DOHH2 (cell line): Measurements from ENCODE around the gene BEST2.
"Not testable (repeated sequence)": the region's sequence is repeated elsewhere in the genome, so short reads cannot be mapped to it uniquely, and the experiment has no call there.

Experiments
- H3F3A ChIP-seq: fragments of 200-600 bp; sonication (generic), shearing (Covaris generic); 2 replicates; pipeline ENCODE4 v1.6.0; 2016; ENCODE audit warnings: antibody characterized with exemption, mild to moderate bottlenecking; ENCODE audit not compliant: control insufficient read depth, insufficient read depth
- H3K27ac ChIP-seq: fragments of 200-600 bp; sonication (generic); 2 replicates; pipeline ENCODE4 v1.5.1; 2014; ENCODE audit warnings: low read depth, mild to moderate bottlenecking, low read length, moderate library complexity
- H3K27me3 ChIP-seq: fragments of 200-600 bp; sonication (generic); 2 replicates; pipeline ENCODE4 v1.6.1; 2014; ENCODE audit warnings: mild to moderate bottlenecking, low read length, mixed read lengths; ENCODE audit not compliant: control insufficient read depth
- H3K36me3 ChIP-seq: fragments of 200-600 bp; sonication (generic); 2 replicates; pipeline ENCODE4 v1.6.1; 2014; ENCODE audit warnings: mild to moderate bottlenecking, low read length, moderate library complexity, mixed read lengths; ENCODE audit not compliant: control insufficient read depth
- H3K4me1 ChIP-seq: fragments of 200-600 bp; sonication (generic); 2 replicates; pipeline ENCODE4 v1.6.1; 2014; ENCODE audit warnings: mild to moderate bottlenecking, low read length, mixed read lengths; ENCODE audit not compliant: control insufficient read depth
- H3K4me2 ChIP-seq: fragments of 200-600 bp; sonication (generic); 2 replicates; pipeline ENCODE4 v1.6.0; 2014; ENCODE audit warnings: mild to moderate bottlenecking, low read length, moderate library complexity
- H3K4me3 ChIP-seq: fragments of 200-600 bp; sonication (generic); 2 replicates; pipeline ENCODE4 v1.5.1; 2014; ENCODE audit warnings: mild to moderate bottlenecking, low read length, mixed read lengths
- H3K79me2 ChIP-seq: fragments of 200-600 bp; sonication (generic); 2 replicates; pipeline ENCODE4 v1.6.1; 2014; ENCODE audit warnings: mild to moderate bottlenecking, low read length, mixed read lengths; ENCODE audit not compliant: control insufficient read depth
- H3K9me2 ChIP-seq: fragments of 200-600 bp; sonication (generic); replicated peaks from 2 replicates; pipeline ENCODE4 v1.6.1; 2014; ENCODE audit warnings: mild to moderate bottlenecking, low read length, mixed read lengths; ENCODE audit not compliant: control insufficient read depth
- H3K9me3 ChIP-seq: fragments of 200-600 bp; sonication (generic); 2 replicates; pipeline ENCODE4 v1.6.1; 2014; ENCODE audit warnings: antibody characterized with exemption, low read length, mixed read lengths; ENCODE audit not compliant: control insufficient read depth, insufficient read depth
- H4K20me1 ChIP-seq: fragments of 200-600 bp; sonication (generic); 2 replicates; pipeline ENCODE4 v1.6.0; 2014; ENCODE audit warnings: low read depth, mild to moderate bottlenecking, antibody characterized with exemption, low read length, moderate library complexity; ENCODE audit not compliant: control insufficient read depth, insufficient read depth
- EZH2phosphoT487 ChIP-seq: fragments of 200-600 bp; sonication (generic); IDR thresholded peaks from 2 replicates; pipeline ENCODE4 v1.6.1; 2017; ENCODE audit warnings: borderline replicate concordance, mild to moderate bottlenecking, antibody characterized with exemption, low read length, moderate library complexity, mixed read lengths
- TF ChIP-seq, protein P1 (sequence below): fragments of 200-600 bp; sonication (generic); IDR thresholded peaks from one replicate; pipeline ENCODE4 v1.5.1; 2014; ENCODE audit warnings: antibody characterized with exemption, mild to moderate bottlenecking, low read depth, low read length; ENCODE audit not compliant: poor library complexity, severe bottlenecking

BEST2 gene

DNA sequence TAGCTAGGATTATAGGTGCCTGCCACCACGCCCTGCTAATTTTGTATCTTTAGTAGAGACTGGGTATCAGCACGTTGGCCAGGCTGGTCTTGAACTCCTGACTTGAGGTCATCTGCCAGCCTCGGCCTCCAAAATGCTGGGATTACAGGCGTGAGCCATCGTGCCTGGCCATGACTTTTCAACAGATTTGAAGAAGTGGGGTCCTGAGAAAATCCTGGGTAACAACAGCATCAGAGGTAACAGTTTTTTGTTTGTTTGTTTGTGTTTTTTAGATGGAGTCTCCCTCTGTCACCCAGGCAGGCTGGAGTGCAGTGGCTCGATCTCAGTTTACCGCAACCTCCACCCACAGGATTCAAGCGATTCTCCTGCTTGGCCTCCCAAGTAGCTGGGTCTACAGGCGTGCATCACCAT is 43.4 kb downstream of the BEST2 start:
- H3K4me2 ChIP-seq: no peak overlapping the region
- H3K9me2 ChIP-seq: no peaks in the 10 kb centered on the region
- H3F3A ChIP-seq: peaks cover 17% of the 10 kb centered on the region
- H3K36me3 ChIP-seq: peaks cover 13% of the 10 kb centered on the region
- H4K20me1 ChIP-seq: no peaks in the 10 kb centered on the region
- no peak overlapping the region for H3K27ac ChIP-seq
- H3K79me2 ChIP-seq: peaks cover 29% of the 10 kb centered on the region
- H3K4me3 ChIP-seq: no peak overlapping the region
- H3K27me3 ChIP-seq: no peaks in the 10 kb centered on the region
- TF ChIP-seq, protein P1, sequence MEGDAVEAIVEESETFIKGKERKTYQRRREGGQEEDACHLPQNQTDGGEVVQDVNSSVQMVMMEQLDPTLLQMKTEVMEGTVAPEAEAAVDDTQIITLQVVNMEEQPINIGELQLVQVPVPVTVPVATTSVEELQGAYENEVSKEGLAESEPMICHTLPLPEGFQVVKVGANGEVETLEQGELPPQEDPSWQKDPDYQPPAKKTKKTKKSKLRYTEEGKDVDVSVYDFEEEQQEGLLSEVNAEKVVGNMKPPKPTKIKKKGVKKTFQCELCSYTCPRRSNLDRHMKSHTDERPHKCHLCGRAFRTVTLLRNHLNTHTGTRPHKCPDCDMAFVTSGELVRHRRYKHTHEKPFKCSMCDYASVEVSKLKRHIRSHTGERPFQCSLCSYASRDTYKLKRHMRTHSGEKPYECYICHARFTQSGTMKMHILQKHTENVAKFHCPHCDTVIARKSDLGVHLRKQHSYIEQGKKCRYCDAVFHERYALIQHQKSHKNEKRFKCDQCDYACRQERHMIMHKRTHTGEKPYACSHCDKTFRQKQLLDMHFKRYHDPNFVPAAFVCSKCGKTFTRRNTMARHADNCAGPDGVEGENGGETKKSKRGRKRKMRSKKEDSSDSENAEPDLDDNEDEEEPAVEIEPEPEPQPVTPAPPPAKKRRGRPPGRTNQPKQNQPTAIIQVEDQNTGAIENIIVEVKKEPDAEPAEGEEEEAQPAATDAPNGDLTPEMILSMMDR: no peak
- no peak for TF ChIP-seq EZH2phosphoT487
- H3K4me1 ChIP-seq: peaks cover 32% of the 10 kb centered on the region
- H3K9me3 ChIP-seq: no peaks in the 10 kb centered on the region

DNA sequence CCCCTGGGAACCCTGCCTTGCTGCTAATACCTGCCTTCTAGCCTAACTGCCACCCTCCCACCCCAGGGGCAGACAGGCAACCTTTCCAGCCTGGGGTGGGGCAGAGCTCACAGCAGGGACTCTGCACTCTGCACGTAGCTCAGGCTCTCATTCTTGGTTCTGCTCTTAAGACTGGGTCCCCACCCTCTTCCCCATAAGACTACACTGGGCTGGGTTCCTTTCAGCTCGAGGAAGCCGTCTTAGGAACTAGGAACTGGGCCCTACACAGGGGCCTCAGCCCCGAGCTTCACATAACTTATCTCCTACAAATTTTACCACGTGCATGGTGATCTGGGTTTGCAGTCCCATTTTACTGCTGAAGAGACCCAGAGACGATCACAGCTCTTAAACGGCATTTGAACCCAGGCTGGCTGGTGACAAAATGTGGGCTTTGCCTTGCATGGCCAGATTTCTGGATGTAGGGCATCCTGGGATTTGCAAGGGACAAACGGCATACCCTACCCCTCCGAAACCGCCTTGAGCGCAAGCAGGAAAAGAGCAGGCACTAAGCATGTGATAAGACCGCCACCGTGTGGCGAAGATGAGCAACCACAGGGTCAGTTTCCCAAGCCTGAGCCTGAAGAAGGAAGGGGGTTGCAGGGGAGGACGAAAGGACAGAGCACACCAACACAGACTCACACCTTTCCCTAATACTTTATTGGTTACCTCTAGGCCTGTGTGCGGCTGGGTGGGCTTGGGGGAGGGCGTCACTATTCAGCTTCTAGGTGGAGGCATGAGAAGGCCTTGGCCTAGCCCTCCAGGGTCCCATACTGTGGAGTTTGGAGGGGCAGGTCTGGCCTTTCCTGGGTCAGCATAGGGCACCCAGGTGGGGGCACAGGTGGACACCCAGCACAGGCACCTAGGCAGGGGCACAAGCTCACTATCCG is 44.8 kb downstream of the BEST2 start:
- peak overlapping the region; percentile 55 for H3K4me2 ChIP-seq
- TF ChIP-seq EZH2phosphoT487: no peak
- TF ChIP-seq, protein P1: peak; percentile 89
- H4K20me1 ChIP-seq: 0 out of 2 replicates have a peak, but pooled peaks cover 3% of the 10 kb centered on the region
- H3K79me2 ChIP-seq: peaks cover 39% of the 10 kb centered on the region
- H3K27ac ChIP-seq: no peak overlapping the region
- H3K9me3 ChIP-seq: no peaks in the 10 kb centered on the region
- no peaks in the 10 kb centered on the region for H3K27me3 ChIP-seq
- no peaks in the 10 kb centered on the region for H3K9me2 ChIP-seq
- peak overlapping the region; percentile 30 for H3K4me3 ChIP-seq
- peaks cover 21% of the 10 kb centered on the region for H3K36me3 ChIP-seq
- peaks cover 13% of the 10 kb centered on the region for H3F3A ChIP-seq
- H3K4me1 ChIP-seq: peaks cover 31% of the 10 kb centered on the region

DNA sequence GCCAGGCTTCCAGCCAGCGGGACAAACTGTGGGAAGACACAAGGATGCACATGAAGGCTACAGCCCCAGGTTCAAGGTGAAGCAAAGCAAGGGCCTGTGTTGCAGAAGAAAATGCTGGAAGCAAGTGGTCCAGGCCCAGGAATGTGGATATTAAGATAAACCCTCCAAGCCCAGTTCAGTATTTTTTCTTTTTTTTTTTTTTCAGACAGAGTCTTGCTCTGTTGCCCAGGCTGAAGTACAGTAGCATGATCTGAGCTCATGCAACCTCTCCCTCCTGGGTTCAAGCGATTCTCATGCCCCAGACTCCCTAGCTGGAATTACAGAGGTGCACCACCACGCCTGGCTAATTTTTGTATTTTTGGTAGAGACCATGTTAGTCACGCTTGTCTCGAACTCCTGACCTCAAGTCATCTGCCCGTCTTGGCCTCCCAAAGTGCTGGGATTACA is 45.6 kb downstream of the BEST2 start:
- H3K27me3 ChIP-seq: no peaks in the 10 kb centered on the region
- H3K27ac ChIP-seq: no peak overlapping the region
- peaks cover 13% of the 10 kb centered on the region for H3F3A ChIP-seq

DNA sequence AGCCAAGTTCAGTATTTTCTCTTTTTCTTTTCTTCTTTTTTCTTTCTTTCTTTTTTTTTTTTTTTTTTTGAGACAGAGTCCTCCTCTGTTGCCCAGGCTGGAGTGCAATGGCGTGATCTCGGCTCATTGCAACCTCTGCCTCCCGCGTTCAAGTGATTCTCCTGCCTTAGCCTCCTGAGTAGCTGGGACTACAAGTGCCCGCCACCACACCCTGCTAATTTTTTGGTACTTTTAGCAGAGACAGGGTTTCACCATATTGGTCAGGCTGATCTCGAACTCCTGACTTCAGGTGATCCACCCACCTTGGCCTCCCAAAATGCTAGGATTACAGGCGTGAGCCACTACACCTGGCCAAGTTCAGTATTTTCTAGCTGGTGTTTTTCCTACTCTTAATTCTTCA is 46.0 kb downstream of the BEST2 start:
- not testable (repeated sequence) for H3K9me3 ChIP-seq, H3K9me2 ChIP-seq, H3K27me3 ChIP-seq, H3K4me2 ChIP-seq, H4K20me1 ChIP-seq, H3K4me3 ChIP-seq, H3K27ac ChIP-seq
- Histone ChIP-seq H3K36me3 (peaks cover 20% of the 10 kb centered on the region), H3K4me1 (peaks cover 42% of the 10 kb centered on the region), H3K79me2 (peaks cover 28% of the 10 kb centered on the region), H3F3A (peaks cover 13% of the 10 kb centered on the region)

More for the DNA sequence above, 45.6 kb downstream of the BEST2 start:
- H3K9me3 ChIP-seq: no peaks in the 10 kb centered on the region
- peaks cover 21% of the 10 kb centered on the region for H3K36me3 ChIP-seq
- H4K20me1 ChIP-seq: 0 out of 2 replicates have a peak, but pooled peaks cover 3% of the 10 kb centered on the region
- TF ChIP-seq EZH2phosphoT487: no peak
- TF ChIP-seq, protein P1: no peak
- peaks cover 39% of the 10 kb centered on the region for H3K4me1 ChIP-seq
- H3K4me3 ChIP-seq: no peak overlapping the region
- no peak overlapping the region for H3K4me2 ChIP-seq
- peaks cover 33% of the 10 kb centered on the region for H3K79me2 ChIP-seq
- H3K9me2 ChIP-seq: no peaks in the 10 kb centered on the region
